Measurements from ENCODE around the gene M6PR.
"Not testable (repeated sequence)": the region's sequence is repeated elsewhere in the genome, so short reads cannot be mapped to it uniquely, and the experiment has no call there.

The M6PR gene

DNA sequence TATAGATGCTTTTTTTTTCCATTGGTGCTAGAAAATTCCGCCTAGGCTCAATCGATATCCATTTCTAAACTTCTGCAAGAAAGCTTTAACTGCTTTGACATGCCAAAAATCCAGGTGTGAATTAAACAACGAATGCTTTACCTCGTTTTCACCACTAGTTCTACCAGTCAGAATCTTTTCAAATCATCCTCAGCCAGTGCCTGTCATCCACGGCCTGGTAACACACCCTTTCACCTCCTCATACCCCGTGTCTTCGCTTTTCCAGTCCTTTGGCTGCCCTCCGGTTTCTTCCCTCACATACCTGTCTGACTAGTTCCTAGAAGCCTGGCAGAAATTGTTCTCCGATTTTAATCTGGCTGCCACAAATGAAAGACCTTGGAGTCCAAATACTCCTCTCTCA lies 36.5 kb downstream of the M6PR start:
- no peak for DNase-seq (ENCODE audit: low spot score)

DNA sequence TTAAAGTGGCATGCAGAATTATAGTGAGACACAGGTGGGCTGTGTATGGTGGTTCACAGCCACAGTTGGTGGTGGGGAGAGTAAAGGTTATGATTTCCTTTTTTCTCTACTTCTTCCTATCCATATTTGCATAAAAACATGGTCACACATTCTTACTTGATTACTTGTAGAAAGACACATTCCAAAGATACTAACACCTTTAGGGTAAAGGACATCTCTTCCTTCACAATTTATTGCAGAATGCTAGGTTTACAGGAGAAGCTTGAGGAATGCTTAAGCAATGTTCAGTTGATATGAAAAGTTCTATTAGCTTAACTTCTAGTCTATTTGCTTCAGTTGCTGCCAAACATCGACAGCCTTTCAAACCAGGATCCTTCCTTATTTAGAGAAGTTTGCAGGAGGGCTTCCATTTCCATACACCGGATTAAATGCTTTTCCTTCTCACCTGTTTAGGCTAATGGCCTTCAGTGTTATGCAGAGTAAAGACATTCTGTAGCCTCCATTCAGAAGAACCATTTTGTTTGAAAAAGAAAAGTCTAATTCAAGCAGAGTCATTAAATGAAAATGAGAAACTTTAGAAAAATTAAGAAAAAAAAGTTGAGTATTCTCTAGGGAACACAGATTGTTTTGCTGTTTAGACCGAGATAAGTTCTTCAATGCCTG lies 37.7 kb downstream of the M6PR start:
- DNase-seq (ENCODE audit: low spot score) = no peak

DNA sequence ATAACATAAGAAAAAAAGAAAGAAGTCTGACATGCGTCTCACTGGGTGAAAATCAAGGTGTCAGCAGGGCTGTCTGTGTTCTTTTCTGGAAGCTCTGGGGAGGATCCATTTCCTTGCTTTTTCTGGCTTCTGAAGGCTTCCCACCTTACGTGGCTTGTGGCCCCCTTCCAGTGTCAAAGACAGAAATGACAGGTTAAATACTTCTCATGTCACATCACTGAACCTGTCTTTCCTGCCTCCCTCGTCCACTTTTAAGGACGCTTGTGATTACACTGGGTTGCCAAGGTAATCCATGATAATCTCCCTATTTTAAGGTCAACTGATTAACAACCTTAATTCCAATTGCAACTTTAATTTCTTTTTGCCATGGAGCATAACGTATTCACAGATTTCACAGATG lies 39.7 kb downstream of the M6PR start:
- no peak for DNase-seq (ENCODE audit: low spot score)

DNA sequence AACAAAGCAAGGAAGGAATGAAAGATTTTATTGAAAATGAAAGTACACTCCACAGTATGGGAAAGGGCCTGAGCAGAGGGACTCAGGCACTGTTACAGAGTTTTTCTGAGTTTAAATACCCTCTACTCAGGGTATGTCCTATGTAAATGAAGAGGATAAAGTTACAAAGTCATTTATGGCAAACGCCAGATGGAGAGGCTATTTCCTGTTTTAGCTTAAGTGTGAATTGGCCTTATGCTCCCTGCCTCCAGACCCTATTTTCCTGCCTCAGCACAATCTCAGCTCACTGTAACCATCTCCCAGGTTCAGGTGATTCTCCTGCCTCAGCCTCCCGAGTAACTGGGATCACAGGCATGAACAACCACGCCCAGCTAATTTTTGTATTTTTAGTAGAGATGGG lies 41.9 kb downstream of the M6PR start:
- DNase-seq (ENCODE audit: low spot score) = no peak

DNA sequence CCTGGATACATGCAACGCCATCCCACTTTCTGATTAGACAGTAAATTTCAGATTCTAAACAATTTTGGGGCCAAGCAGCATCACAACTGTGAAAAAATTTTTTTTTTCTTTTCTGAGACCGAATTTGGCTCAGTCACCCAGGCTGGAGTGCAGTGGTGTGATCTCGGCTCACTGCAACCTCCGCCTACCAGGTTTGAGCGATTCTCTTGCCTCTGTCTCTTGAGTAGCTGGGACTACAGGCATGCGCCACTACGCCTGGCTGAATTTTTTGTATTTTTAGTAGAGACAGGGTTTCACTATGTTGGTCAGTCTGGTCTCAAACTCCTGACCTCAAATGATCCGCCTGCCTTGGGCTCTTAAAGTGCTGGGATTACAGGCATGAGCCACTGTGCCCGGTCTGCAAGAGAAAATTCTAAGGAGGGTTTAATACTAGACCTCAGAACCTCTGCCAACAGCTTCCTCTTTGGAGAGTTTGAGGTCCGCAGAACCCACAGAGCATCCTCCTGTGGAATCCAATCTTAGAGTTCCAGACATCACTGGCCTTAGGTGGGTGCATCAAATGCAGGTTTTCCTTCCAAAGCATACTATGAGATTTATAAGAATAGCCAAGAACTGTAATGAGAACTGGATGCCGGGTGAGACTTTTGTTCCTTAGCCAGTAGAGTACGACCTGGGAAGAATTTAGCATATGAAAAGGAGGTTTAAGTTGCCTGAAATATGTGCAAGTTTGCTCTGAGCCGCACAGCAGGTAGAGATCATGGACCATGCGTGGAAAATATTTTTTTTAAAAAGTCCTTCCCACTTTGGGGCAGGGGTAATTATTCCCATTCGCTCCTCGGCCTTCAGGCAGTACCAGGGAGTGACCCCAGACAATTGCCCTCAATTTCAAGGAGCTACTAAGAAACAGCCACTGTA lies 42.9 kb downstream of the M6PR start:
- no peak for DNase-seq (ENCODE audit: low spot score)

DNA sequence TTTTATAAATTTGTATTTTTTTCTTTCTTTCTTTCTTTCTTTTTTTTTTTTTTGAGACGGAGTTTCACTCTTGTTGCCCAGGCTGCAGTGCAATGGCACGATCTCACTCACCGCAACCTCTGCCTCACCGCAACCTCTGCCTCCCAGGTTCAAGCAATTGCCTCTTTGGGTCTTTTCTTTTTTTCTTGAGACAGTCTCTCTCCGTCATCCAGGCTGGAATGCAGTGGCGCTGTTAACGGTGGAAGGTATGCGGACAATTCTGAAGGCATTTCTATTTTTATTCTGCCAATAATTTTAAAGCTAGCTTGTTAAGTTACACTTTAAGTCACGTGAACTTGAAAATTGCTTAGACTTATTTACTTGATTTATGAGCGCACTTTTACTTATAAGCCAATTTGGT lies 43.9 kb downstream of the M6PR start:
- DNase-seq (ENCODE audit: low spot score) = no peak

DNA sequence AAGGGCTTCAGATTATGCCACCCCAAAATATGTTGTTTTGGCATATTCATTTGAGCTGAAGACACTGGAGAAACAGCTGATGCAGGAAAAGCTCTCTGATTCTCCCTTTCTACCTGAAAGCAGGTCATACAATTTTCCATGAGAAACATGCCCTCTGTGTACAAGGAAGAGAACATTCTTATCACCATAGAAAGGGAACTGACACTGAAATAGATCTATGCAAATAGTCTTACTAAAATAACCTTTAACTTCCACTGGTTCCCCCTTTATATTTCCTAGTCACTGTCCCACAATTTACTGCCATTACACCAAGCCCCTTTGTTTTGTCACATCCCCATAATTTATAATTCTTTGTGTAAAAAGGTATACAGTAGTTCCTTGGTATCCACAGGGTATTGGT lies 44.8 kb downstream of the M6PR start:
- DNase-seq (ENCODE audit: low spot score) = no peak

DNA sequence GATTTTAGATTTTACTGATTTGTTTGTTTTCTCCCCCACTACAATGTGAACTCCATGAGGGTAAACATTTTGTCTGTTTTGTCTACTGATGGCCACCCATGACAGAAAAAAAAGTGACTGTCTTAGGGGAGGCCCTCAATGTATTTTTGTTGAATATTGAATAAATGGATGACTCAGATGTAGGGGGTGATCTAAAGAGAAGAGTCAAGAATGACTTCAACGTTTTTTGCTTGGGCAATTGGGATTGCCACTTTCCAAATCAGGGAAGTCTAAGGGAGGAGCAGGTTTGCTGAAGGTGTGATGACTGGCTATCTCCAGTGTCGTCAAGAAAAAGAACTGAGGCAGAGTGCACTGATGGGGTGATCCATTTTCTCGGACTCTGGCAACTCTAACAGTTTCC lies 45.8 kb downstream of the M6PR start:
- DNase-seq (ENCODE audit: low spot score) = no peak

DNA sequence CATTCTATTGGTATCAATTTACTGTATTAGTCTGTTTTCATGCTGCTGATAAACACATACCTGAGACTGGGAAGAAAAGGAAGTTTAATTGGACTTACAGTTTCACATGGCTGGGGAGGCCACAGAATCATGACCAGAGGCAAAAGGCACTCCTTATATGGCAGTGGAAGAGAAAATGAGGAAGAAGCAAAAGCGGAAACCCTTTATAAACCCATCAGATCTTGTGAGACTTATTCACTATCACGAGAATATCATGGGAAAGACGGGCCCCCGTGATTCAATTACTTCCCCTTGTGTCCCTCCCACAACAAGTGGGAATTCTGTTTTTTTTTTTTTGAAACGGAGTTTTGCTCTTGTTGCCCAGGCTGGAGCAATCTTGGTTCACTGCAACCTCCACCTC lies 46.7 kb downstream of the M6PR start:
- DNase-seq (ENCODE audit: low spot score) = not testable (repeated sequence)

DNA sequence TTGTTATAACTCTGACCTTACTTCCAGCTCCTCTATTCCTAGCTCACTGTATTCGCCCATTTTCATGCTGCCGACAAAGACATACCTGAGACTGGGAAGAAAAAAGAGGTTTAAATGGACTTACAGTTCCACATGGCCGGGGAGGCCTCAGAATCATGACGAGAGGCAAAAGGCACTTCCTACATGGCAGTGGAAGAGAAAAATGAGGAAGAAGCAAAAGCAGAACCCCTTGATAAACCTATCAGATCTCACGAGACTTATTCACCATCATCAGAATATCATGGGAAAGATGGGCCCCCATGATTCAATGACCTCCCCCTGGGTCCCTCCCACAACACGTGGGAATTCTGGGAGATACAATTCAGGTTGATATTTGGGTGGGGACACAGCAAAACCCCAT lies 49.6 kb downstream of the M6PR start:
- DNase-seq (ENCODE audit: low spot score) = no peak

DNA sequence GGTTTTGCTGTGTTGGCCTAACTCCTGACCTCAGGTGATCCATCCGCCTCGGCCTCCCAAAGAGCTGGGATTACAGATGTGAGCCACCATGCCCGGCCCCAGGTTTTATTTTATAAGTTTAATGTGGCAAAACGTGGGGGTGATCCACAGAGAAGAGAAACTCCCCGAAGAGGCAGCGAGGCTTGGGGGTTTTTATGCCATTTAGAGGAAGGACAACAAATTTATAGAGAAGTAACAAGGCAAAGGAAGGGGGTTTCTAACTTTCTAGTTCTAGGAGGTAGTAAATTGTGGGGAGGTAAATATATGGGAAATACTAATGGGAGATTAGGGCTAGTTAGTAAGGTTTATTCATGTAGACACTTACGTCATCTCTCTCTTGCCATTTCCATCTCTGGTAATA lies 52.4 kb downstream of the M6PR start:
- DNase-seq (ENCODE audit: low spot score) = no peak

DNA sequence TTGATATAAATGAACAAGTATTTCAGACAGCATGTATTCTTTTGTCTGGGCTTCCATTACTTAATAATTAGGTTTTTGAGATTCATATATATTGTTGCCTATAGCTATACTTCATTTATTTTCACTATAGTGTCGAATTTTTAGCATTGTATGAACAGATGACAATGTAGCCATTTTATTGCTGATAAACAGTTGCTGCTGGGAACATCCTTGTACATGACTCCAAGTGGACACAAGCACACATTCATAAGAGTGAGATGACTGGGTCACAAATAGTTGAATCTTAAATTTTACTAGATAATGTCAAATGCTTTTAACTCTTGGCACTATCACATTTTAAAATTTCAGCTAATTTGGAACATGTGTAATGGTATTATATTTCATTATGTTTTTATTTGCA lies 54.5 kb downstream of the M6PR start:
- DNase-seq (ENCODE audit: low spot score) = no peak

DNA sequence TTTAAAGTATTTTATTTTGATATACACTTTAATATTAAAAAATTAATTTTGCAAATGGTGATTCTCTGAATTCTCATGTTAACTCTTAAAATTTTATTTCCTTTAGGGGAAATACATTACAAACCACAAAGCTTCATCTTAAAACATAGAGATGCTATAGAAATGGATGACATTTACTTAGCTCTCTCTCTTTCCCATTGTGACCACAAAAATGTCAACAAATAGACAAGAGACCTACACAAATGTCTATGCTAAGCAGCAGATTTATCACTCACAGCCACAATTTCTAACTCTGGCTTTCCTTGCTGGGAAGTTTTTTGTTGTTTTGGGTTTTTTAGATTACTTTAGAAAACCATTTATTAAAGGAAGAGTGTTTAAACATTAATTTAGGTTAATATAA lies 55.1 kb downstream of the M6PR start:
- no peak for DNase-seq (ENCODE audit: low spot score)

DNA sequence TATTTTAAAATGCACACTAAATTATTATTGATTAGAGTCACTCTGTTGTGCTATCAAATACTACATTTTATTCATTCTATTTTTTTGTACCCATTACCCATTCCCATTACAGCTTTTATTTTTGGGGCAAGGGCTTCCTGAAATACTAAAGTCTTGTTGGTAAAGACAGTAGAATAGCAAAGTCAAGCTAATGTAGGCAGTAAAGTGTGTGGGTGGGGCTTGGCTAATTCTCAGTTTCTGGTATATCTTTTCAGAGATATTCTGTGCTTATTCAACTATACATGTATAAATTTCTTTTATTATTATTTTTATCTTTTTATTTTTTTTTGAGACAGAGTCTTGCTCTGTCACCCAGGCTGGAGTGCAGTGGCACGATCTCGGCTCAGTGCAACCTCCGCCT lies 57.5 kb downstream of the M6PR start:
- DNase-seq (ENCODE audit: low spot score) = no peak
